Measurements from ENCODE around the gene PNPLA3. TPM values are rescaled to one million over a fixed set of nuclear protein-coding genes. Genes with fewer than 3 reads are reported as not detected.

The PNPLA3 gene
- total RNA-seq, 1 experiment from 2014 or later, result 19.8 TPM

DNA sequence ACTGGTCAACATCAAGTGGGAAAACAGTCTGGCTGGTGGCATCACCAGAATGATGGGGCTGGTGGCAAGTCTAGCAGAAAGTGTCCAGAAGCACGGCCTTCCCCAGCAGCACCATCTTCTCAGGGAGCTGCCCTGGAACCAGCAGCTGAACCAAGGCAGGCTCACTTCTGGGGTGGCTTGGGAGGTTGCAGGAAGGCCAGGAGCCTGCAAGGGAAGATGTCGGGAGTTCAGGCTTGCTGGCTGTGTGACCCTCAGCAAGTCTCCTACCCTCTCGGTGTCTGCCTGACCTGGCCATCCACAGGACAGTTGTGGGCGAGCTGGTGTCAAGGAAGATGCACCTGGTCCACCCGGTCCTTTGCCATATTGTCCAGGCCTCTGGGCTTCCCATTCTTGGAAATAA, 29.5 kb upstream of the PNPLA3 start:
- CTCF ChIA-PET, result interaction anchor here (14.0 kb wide), 1 partner anchor 11 kb away, joined by 162 read pairs; no protein-coding TSS in a partner anchor
- POLR2A ChIA-PET, result no interaction called here
- ATAC-seq, result no peak
- TF ChIP-seq NR3C1 (CRISPR knock-in tag; conservative IDR thresholded peaks at IDR 0.05; ENCODE audit: low read depth), result no peak
- TF ChIP-seq ATF6 (CRISPR knock-in tag; IDR thresholded peaks at IDR 0.05), result no peak
- TF ChIP-seq ZNF423 (CRISPR knock-in tag; IDR thresholded peaks at IDR 0.05), result no peak
- TF ChIP-seq ZNF416 (CRISPR knock-in tag; IDR thresholded peaks at IDR 0.05), result no peak
- no peak for TF ChIP-seq ZBTB21 (CRISPR knock-in tag; IDR thresholded peaks at IDR 0.05; ENCODE audit: borderline replicate concordance)
- no peak for TF ChIP-seq SMAD4 (CRISPR knock-in tag; IDR thresholded peaks at IDR 0.05)
- TF ChIP-seq SOX15 (CRISPR knock-in tag; IDR thresholded peaks at IDR 0.05), result no peak
- TF ChIP-seq NFE2L1 (CRISPR knock-in tag; IDR thresholded peaks at IDR 0.05), result no peak
- TF ChIP-seq, protein P1, sequence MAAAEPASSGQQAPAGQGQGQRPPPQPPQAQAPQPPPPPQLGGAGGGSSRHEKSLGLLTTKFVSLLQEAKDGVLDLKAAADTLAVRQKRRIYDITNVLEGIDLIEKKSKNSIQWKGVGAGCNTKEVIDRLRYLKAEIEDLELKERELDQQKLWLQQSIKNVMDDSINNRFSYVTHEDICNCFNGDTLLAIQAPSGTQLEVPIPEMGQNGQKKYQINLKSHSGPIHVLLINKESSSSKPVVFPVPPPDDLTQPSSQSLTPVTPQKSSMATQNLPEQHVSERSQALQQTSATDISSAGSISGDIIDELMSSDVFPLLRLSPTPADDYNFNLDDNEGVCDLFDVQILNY (CRISPR knock-in tag; IDR thresholded peaks at IDR 0.05), result no peak
- no peak for TF ChIP-seq NFYB (CRISPR knock-in tag; conservative IDR thresholded peaks at IDR 0.05; ENCODE audit: low read depth)
- TF ChIP-seq MXD4 (CRISPR knock-in tag; IDR thresholded peaks at IDR 0.05; ENCODE audit: borderline replicate concordance), result no peak
- TF ChIP-seq HMGA2 (CRISPR knock-in tag; IDR thresholded peaks at IDR 0.05), result no peak
- no peak for TF ChIP-seq ESRRA (CRISPR knock-in tag; IDR thresholded peaks at IDR 0.05; ENCODE audit: borderline replicate concordance)
- TF ChIP-seq ZNF317 (CRISPR knock-in tag; IDR thresholded peaks at IDR 0.05; ENCODE audit: borderline replicate concordance, low read depth), result no peak
- TF ChIP-seq, protein P2, sequence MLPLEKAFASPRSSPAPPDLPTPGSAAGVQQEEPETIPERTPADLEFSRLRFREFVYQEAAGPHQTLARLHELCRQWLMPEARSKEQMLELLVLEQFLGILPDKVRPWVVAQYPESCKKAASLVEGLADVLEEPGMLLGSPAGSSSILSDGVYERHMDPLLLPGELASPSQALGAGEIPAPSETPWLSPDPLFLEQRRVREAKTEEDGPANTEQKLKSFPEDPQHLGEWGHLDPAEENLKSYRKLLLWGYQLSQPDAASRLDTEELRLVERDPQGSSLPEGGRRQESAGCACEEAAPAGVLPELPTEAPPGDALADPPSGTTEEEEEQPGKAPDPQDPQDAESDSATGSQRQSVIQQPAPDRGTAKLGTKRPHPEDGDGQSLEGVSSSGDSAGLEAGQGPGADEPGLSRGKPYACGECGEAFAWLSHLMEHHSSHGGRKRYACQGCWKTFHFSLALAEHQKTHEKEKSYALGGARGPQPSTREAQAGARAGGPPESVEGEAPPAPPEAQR (CRISPR knock-in tag; IDR thresholded peaks at IDR 0.05), result no peak
- TF ChIP-seq ZNF138 (CRISPR knock-in tag; conservative IDR thresholded peaks at IDR 0.05), result no peak
- no peak for TF ChIP-seq MAX (CRISPR knock-in tag; IDR thresholded peaks at IDR 0.05)
- no peak for TF ChIP-seq CBFB (CRISPR knock-in tag; IDR thresholded peaks at IDR 0.05; ENCODE audit: low read depth)
- TF ChIP-seq ZNF232 (CRISPR knock-in tag; IDR thresholded peaks at IDR 0.05), result no peak
- Mint-ChIP-seq H3K4me1 (no peaks in the 10 kb centered on the region), H3K27me3 (ENCODE audit: low read depth) (peaks cover 14% of the 10 kb centered on the region), H3K9me3 (no peaks in the 10 kb centered on the region), H3K4me3 (no peak overlapping the region), H3K36me3 (no peaks in the 10 kb centered on the region), H3K27ac (no peak overlapping the region)
- no peak for DNase-seq (ENCODE audit: low spot score)

GRCh38 chr22:43895986-43896645, 27.5 kb upstream of the PNPLA3 start:
- H3K27ac Mint-ChIP-seq, result no peak overlapping the region
- TF ChIP-seq USF2 (CRISPR knock-in tag; IDR thresholded peaks at IDR 0.05), result 0 out of 2 replicates have a peak, but pooled peaks have one; percentile 33
- peak; percentile 98 for TF ChIP-seq ZNF121 (CRISPR knock-in tag; IDR thresholded peaks at IDR 0.05)
- TF ChIP-seq FOXP1 (CRISPR knock-in tag; IDR thresholded peaks at IDR 0.05; ENCODE audit: borderline replicate concordance), result no peak
- H3K9me3 Mint-ChIP-seq, result no peaks in the 10 kb centered on the region
- peaks cover 3% of the 10 kb centered on the region for H3K27me3 Mint-ChIP-seq (ENCODE audit: low read depth)
- DNase-seq (ENCODE audit: low spot score), result peak; percentile 35
- no peak overlapping the region for H3K4me3 Mint-ChIP-seq
- ChIA-PET CTCF (interaction anchor here (0.7 to 14.0 kb wide), 3 partner anchors 13 to 96 kb away, joined by 4 to 162 read pairs (median 5); no protein-coding TSS in a partner anchor), POLR2A (no interaction called here)
- no peaks in the 10 kb centered on the region for H3K4me1 Mint-ChIP-seq
- H3K36me3 Mint-ChIP-seq, result no peaks in the 10 kb centered on the region
- peak; percentile 26 for ATAC-seq
